Esophagus muscularis mucosa (tissue), 4 donors: Measurements from ENCODE around the gene SPATA16.

ENCODE experiments used
- CTCF ChIP-seq, 3 experiments: fragments of 200-600 bp in 2 of 3; fragments of 450-650 bp in 1 of 3; sonication (generic) in 2 of 3; IDR thresholded peaks; one replicate each; pipeline ENCODE4 v1.5.1; 2017 to 2019; ENCODE audit warnings: antibody characterized with exemption in 3 of 3, mild to moderate bottlenecking in 2 of 3, moderate library complexity in 1 of 3
- EP300 ChIP-seq: sonication (generic); formaldehyde crosslinking; IDR thresholded peaks from one replicate; pipeline ENCODE4 v1.6.1; 2017; ENCODE audit warnings: antibody characterized with exemption
- POLR2A ChIP-seq: fragments of 450-650 bp; IDR thresholded peaks from one replicate; pipeline ENCODE4 v1.6.1; 2017; ENCODE audit warnings: antibody characterized with exemption, moderate library complexity, mild to moderate bottlenecking, low read depth

- TF ChIP-seq CTCF (IDR thresholded peaks at IDR 0.05), result no peak
- no peak for TF ChIP-seq EP300
- TF ChIP-seq POLR2A, result no peak
These were observed 135.0 kb downstream of the SPATA16 start for GRCh38 chr3:173006006-173006405.
